ENCODE data around the gene DERA.
"Not testable (repeated sequence)": the region's sequence is repeated elsewhere in the genome, so short reads cannot be mapped to it uniquely, and the experiment has no call there.

The DERA gene

GRCh38 chr12:15996948-15997347 is 85.8 kb downstream of the DERA start:
- H3K36me3 Mint-ChIP-seq = peaks cover 26% of the 10 kb centered on the region
- H3K27ac Mint-ChIP-seq = no peak overlapping the region
- H3K4me1 Mint-ChIP-seq (ENCODE audit: low read depth) = no peaks in the 10 kb centered on the region
- H3K9me3 Mint-ChIP-seq (ENCODE audit: low read depth) = no peaks in the 10 kb centered on the region
- H3K27me3 Mint-ChIP-seq = no peaks in the 10 kb centered on the region
- H3K4me3 Mint-ChIP-seq = no peak overlapping the region

- H3K27ac Mint-ChIP-seq = no peak overlapping the region
- no peak overlapping the region for H3K4me3 Mint-ChIP-seq
- no peaks in the 10 kb centered on the region for H3K9me3 Mint-ChIP-seq (ENCODE audit: low read depth)
- H3K27me3 Mint-ChIP-seq = no peaks in the 10 kb centered on the region
- peaks cover 18% of the 10 kb centered on the region for H3K36me3 Mint-ChIP-seq
- no peaks in the 10 kb centered on the region for H3K4me1 Mint-ChIP-seq (ENCODE audit: low read depth)
Observed at GRCh38 chr12:15997910-15998309, 86.8 kb downstream of the DERA start.

- no peak overlapping the region for H3K4me3 Mint-ChIP-seq
- H3K4me1 Mint-ChIP-seq (ENCODE audit: low read depth) = no peaks in the 10 kb centered on the region
- H3K36me3 Mint-ChIP-seq = peaks cover 26% of the 10 kb centered on the region
- H3K27me3 Mint-ChIP-seq = no peaks in the 10 kb centered on the region
- no peak overlapping the region for H3K27ac Mint-ChIP-seq
- H3K9me3 Mint-ChIP-seq (ENCODE audit: low read depth) = no peaks in the 10 kb centered on the region
Observed at GRCh38 chr12:16002880-16003279, 91.7 kb downstream of the DERA start.

- no peaks in the 10 kb centered on the region for H3K9me3 Mint-ChIP-seq (ENCODE audit: low read depth)
- H3K4me3 Mint-ChIP-seq = no peak overlapping the region
- no peaks in the 10 kb centered on the region for H3K4me1 Mint-ChIP-seq (ENCODE audit: low read depth)
- H3K27me3 Mint-ChIP-seq = no peaks in the 10 kb centered on the region
- H3K27ac Mint-ChIP-seq = no peak overlapping the region
- H3K36me3 Mint-ChIP-seq = peaks cover 30% of the 10 kb centered on the region
Observed at GRCh38 chr12:16003460-16003859, 92.3 kb downstream of the DERA start.

- Mint-ChIP-seq H3K9me3 (ENCODE audit: low read depth) (no peaks in the 10 kb centered on the region), H3K4me3 (no peak overlapping the region), H3K36me3 (peaks cover 25% of the 10 kb centered on the region), H3K27ac (no peak overlapping the region), H3K27me3 (no peaks in the 10 kb centered on the region), H3K4me1 (ENCODE audit: low read depth) (no peaks in the 10 kb centered on the region)
Observed at GRCh38 chr12:16006752-16007151, 95.6 kb downstream of the DERA start.

- Mint-ChIP-seq H3K36me3 (peaks cover 37% of the 10 kb centered on the region), H3K27me3 (no peaks in the 10 kb centered on the region), H3K27ac (no peak overlapping the region), H3K4me3 (no peak overlapping the region), H3K9me3 (ENCODE audit: low read depth) (peaks cover 10% of the 10 kb centered on the region), H3K4me1 (ENCODE audit: low read depth) (no peaks in the 10 kb centered on the region)
Observed at GRCh38 chr12:16008421-16008824, 97.3 kb downstream of the DERA start.

GRCh38 chr12:16012117-16012516 is 101.0 kb downstream of the DERA start:
- H3K4me1 Mint-ChIP-seq (ENCODE audit: low read depth) = no peaks in the 10 kb centered on the region
- H3K27me3 Mint-ChIP-seq = no peaks in the 10 kb centered on the region
- H3K4me3 Mint-ChIP-seq = no peak overlapping the region
- peaks cover 53% of the 10 kb centered on the region for H3K36me3 Mint-ChIP-seq
- H3K9me3 Mint-ChIP-seq (ENCODE audit: low read depth) = peaks cover 20% of the 10 kb centered on the region
- no peak overlapping the region for H3K27ac Mint-ChIP-seq

- not testable (repeated sequence) for H3K4me1 Mint-ChIP-seq (ENCODE audit: low read depth); H3K27me3 Mint-ChIP-seq; H3K4me3 Mint-ChIP-seq; H3K27ac Mint-ChIP-seq
- H3K9me3 Mint-ChIP-seq (ENCODE audit: low read depth) = peaks cover 22% of the 10 kb centered on the region
- H3K36me3 Mint-ChIP-seq = peaks cover 56% of the 10 kb centered on the region
Observed at GRCh38 chr12:16013722-16014121, 102.6 kb downstream of the DERA start.

- Mint-ChIP-seq H3K9me3 (ENCODE audit: low read depth) (peaks cover 25% of the 10 kb centered on the region), H3K36me3 (peaks cover 62% of the 10 kb centered on the region)
- not testable (repeated sequence) for H3K27ac Mint-ChIP-seq; H3K4me1 Mint-ChIP-seq (ENCODE audit: low read depth); H3K27me3 Mint-ChIP-seq; H3K4me3 Mint-ChIP-seq
Observed at GRCh38 chr12:16014394-16014793, 103.3 kb downstream of the DERA start.

- no peaks in the 10 kb centered on the region for H3K27me3 Mint-ChIP-seq
- H3K36me3 Mint-ChIP-seq = peaks cover 76% of the 10 kb centered on the region
- no peak overlapping the region for H3K4me3 Mint-ChIP-seq
- no peaks in the 10 kb centered on the region for H3K4me1 Mint-ChIP-seq (ENCODE audit: low read depth)
- no peak overlapping the region for H3K27ac Mint-ChIP-seq
- peaks cover 34% of the 10 kb centered on the region for H3K9me3 Mint-ChIP-seq (ENCODE audit: low read depth)
Observed at GRCh38 chr12:16016748-16017147, 105.6 kb downstream of the DERA start.

GRCh38 chr12:16018306-16018705 is 107.2 kb downstream of the DERA start:
- H3K27me3 Mint-ChIP-seq = no peaks in the 10 kb centered on the region
- peaks cover 74% of the 10 kb centered on the region for H3K36me3 Mint-ChIP-seq
- no peak overlapping the region for H3K27ac Mint-ChIP-seq
- no peaks in the 10 kb centered on the region for H3K4me1 Mint-ChIP-seq (ENCODE audit: low read depth)
- peaks cover 26% of the 10 kb centered on the region for H3K9me3 Mint-ChIP-seq (ENCODE audit: low read depth)
- no peak overlapping the region for H3K4me3 Mint-ChIP-seq

GRCh38 chr12:16019136-16019535 is 108.0 kb downstream of the DERA start:
- Mint-ChIP-seq H3K36me3 (peaks cover 66% of the 10 kb centered on the region), H3K27ac (no peak overlapping the region), H3K9me3 (ENCODE audit: low read depth) (peaks cover 19% of the 10 kb centered on the region), H3K27me3 (no peaks in the 10 kb centered on the region), H3K4me1 (ENCODE audit: low read depth) (no peaks in the 10 kb centered on the region), H3K4me3 (no peak overlapping the region)

- Mint-ChIP-seq H3K4me3 (no peak overlapping the region), H3K27ac (no peak overlapping the region), H3K27me3 (no peaks in the 10 kb centered on the region), H3K4me1 (ENCODE audit: low read depth) (no peaks in the 10 kb centered on the region), H3K36me3 (peaks cover 57% of the 10 kb centered on the region), H3K9me3 (ENCODE audit: low read depth) (peaks cover 19% of the 10 kb centered on the region)
Observed at GRCh38 chr12:16020031-16020430, 108.9 kb downstream of the DERA start.

GRCh38 chr12:16021026-16021425 is 109.9 kb downstream of the DERA start:
- no peaks in the 10 kb centered on the region for H3K4me1 Mint-ChIP-seq (ENCODE audit: low read depth)
- H3K4me3 Mint-ChIP-seq = no peak overlapping the region
- H3K36me3 Mint-ChIP-seq = peaks cover 48% of the 10 kb centered on the region
- H3K27ac Mint-ChIP-seq = no peak overlapping the region
- no peaks in the 10 kb centered on the region for H3K27me3 Mint-ChIP-seq
- peaks cover 19% of the 10 kb centered on the region for H3K9me3 Mint-ChIP-seq (ENCODE audit: low read depth)

GRCh38 chr12:16021676-16022075 is 110.5 kb downstream of the DERA start:
- Mint-ChIP-seq H3K36me3 (peaks cover 46% of the 10 kb centered on the region), H3K4me3 (no peak overlapping the region), H3K4me1 (ENCODE audit: low read depth) (no peaks in the 10 kb centered on the region), H3K27me3 (no peaks in the 10 kb centered on the region), H3K27ac (no peak overlapping the region), H3K9me3 (ENCODE audit: low read depth) (peaks cover 19% of the 10 kb centered on the region)

- Mint-ChIP-seq H3K4me1 (ENCODE audit: low read depth) (no peaks in the 10 kb centered on the region), H3K36me3 (peaks cover 16% of the 10 kb centered on the region), H3K9me3 (ENCODE audit: low read depth) (no peaks in the 10 kb centered on the region), H3K4me3 (no peak overlapping the region), H3K27me3 (no peaks in the 10 kb centered on the region), H3K27ac (no peak overlapping the region)
Observed at GRCh38 chr12:16027002-16027401, 115.9 kb downstream of the DERA start.

GRCh38 chr12:16030744-16031143 is 119.6 kb downstream of the DERA start:
- Mint-ChIP-seq H3K9me3 (ENCODE audit: low read depth) (no peaks in the 10 kb centered on the region), H3K4me1 (ENCODE audit: low read depth) (no peaks in the 10 kb centered on the region), H3K36me3 (peaks cover 23% of the 10 kb centered on the region), H3K27me3 (no peaks in the 10 kb centered on the region), H3K4me3 (no peak overlapping the region), H3K27ac (no peak overlapping the region)
